HUDEP-2 (cell line): Measurements from ENCODE around the gene MYO1D.

ENCODE experiments used
- DNase-seq, 76 experiments: peaks; one replicate each; lab custom pipeline; 2025; ENCODE audit not compliant: unreplicated experiment in 76 of 76; lab: John Stamatoyannopoulos, UW

Gene MYO1D

DNA sequence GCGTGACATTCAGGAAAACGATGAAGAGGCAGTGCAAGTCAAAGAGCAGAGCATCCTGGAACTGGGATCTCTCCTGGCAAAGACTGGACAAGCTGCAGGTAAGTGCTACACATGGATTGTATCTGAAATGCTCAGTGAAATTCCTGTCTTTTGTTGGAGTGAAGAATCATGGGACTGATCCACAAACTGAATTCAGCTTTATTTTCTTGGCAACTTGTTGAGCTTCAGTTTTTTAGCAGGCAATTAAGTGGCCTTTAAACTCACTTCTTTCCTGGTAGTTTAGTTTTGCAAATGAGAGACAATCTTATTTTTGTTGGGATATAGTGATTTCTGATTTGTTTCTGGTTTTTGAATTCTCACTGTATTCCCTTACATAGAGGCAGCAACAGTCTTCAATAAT is 430.0 kb downstream of the MYO1D start:
- DNase-seq = no peak

DNA sequence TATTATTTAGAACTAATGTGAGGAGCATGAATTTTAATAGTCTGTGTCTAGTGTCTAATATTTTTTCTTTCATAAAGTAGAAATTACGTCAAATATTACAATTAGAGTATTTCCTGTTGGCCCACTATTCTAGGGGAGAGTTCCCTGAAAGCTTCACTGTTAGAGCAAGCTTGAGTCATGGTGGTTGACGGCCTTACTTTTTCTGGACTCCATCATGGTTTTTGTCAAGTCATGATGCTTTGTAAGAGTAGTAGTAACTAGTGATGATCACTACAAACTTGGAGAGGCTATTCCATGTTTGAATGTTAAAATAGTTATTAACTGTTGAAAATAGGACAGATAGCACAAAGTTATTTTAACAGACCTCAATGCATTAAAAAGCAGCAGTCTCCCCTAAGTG is 431.0 kb downstream of the MYO1D start:
- DNase-seq = no peak

DNA sequence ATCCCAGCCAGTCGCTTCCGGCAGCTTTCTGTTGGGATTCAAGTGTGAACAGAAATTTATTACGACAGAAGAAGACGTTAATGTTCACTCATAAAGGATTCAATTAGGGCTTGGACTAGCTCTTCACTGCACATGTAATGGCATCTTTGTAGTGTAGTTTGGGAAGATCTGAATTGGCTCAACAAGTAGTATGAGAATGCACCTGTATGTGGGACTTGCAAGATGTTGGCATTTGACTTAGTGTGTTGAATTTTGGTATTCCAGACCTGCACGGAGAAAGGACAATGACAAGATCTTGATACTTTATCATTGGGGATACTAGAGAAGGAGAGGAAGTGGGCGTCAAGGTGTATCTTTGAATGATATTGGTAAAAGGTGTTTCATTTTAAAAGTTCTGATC is 431.4 kb downstream of the MYO1D start:
- DNase-seq = no peak

DNA sequence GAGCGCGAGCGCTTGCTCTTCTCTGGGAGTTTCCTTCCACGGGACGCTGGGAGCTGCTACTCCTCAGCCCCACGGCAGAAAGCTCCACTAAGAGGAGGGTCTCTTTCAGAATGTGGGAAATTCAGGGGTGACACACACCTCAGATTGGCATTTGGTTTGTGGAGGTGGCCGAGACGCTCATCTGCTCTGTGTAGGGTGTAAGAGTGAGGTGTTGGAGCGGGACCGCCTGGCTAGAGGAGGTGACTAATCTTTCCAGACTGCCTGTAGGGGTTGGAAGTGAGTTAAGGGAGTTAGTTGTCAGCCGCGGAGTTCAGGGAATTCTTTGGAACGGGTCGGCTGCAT is 431.9 kb downstream of the MYO1D start:
- DNase-seq = peak in 18 of 76 experiments; percentile 4 to 40 (median 18)

DNA sequence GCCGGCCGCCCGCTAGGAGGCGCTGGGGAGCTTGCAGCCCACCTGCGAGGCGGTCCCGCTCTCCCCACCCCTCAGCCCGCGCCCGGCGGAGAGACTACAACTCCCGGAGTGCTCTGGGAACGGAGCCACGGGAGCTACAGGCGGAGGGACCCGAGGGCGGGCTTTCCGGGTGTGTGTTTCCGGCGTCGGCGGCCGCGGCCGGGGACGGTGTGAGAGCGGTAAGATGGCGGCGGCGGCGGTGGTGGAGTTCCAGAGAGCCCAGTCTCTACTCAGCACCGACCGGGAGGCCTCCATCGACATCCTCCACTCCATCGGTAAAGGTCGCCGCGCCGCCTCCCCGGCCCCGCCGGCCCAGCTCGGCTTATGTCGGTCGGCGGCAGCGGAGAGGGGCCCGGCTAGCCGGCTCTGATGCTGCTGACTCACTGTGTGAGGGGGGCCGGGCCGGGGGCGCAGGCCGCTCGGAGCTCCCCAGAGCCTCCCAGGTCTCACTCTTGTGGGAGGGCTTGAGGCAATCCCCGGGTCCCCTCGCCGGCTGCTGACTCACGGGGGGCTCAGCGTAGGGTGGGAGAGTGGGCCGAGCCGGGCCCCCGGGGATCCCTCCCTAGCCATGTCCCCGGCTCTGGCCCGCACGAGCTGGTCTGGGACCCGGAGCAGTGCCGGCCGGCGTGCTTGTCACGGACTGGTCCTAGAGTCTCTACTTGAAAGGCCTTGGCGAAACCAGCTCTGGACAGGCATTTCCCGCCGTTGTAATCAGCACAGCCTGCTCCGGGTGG is 432.4 kb downstream of the MYO1D start, which contains the start of gene PSMD11:
Gene PSMD11, plus strand, starts transcription at position 210 of the 773 bp plus-strand sequence. Its CDS starts 14 bp downstream, at position 224.
- peak in 75 of 76 experiments; percentile 54 to 98 (median 94) for DNase-seq

DNA sequence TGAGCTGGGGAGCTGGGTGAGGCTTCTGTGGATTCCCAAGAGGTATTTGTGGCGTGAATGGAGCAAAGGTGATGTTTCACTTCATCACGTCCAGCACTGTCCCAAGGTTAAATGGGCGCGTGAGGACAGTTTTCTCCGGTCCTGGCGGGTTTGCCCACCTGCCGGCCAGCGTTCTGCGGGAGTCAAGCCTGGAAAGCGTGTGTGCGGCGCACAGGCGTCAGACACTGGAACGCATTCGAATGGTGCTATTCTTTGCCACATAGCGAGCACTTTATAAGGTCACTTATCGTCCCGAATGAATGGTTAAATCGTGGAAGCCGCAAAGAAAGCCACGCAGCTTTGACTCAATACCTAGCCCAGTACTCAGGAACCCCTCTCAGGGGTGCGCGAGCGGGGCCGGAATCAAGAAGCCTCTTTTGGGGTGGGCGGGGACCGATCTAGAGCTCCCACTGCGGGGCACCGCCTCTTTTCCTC is 433.1 kb downstream of the MYO1D start:
- no peak for DNase-seq
